Thyroid gland (tissue), 4 donors: Measurements from ENCODE around the gene SREK1IP1.

Experiments used
- POLR2A ChIP-seq, 2 donors: fragments of 450-650 bp; IDR thresholded peaks; one replicate each; pipeline ENCODE4 v1.6.1; 2017; ENCODE audit warnings: antibody characterized with exemption in 2 of 2, mild to moderate bottlenecking in 2 of 2, moderate library complexity in 1 of 2
- TF ChIP-seq, protein P1 (sequence below), 6 experiments: fragments of 200-600 bp in 3 of 6; fragments of 450-650 bp in 3 of 6; sonication (generic) in 3 of 6; IDR thresholded peaks; one replicate each; pipeline ENCODE4 v1.5.1; 2016 to 2019; ENCODE audit warnings: antibody characterized with exemption in 6 of 6, mild to moderate bottlenecking in 2 of 6, inconsistent platforms in 1 of 6, moderate library complexity in 1 of 6

DNA sequence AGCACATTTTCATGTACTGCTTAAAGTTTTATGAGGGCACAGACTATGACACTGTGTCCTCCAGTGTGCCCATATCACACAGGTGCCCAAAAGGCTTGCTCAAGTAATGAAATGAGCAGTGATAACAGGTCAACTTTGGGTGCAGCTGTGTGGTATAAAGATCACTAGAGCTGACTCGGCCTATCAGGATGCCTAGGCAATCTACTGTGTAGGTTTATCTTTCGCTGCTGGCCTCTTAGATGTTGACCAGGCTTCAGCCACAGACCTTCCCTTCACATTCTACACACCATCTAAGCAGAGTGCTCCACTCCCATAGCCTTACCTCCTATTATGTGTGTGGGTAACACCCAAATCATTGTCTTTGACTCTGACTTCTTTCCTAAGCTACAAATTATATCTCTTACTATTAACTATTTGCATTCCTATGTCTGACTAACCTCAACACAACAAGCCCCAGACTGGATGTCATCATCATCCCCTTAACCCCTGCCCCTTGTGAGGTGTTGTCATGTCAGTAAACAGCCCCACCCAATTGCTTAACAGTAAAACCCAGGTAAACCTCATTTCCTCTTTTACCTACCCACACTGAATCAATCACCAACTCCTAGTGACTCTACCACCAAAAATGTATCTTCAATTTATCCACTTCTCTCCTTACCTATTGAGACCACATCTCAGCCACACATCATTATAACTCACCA is 2.5 kb downstream of the SREK1IP1 start:
- TF ChIP-seq POLR2A (IDR thresholded peaks at IDR 0.05) = no peak
- TF ChIP-seq, protein P1, sequence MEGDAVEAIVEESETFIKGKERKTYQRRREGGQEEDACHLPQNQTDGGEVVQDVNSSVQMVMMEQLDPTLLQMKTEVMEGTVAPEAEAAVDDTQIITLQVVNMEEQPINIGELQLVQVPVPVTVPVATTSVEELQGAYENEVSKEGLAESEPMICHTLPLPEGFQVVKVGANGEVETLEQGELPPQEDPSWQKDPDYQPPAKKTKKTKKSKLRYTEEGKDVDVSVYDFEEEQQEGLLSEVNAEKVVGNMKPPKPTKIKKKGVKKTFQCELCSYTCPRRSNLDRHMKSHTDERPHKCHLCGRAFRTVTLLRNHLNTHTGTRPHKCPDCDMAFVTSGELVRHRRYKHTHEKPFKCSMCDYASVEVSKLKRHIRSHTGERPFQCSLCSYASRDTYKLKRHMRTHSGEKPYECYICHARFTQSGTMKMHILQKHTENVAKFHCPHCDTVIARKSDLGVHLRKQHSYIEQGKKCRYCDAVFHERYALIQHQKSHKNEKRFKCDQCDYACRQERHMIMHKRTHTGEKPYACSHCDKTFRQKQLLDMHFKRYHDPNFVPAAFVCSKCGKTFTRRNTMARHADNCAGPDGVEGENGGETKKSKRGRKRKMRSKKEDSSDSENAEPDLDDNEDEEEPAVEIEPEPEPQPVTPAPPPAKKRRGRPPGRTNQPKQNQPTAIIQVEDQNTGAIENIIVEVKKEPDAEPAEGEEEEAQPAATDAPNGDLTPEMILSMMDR (IDR thresholded peaks at IDR 0.05) = no peak
